HEK293 (cell line): ENCODE data around the gene CHST7.
A peak's percentile ranks its signal among the peaks of the same experiment; 100 is the strongest.

Experiments
- CTCF ChIA-PET: fragments of 350-600 bp; formaldehyde crosslinking; extraction: SDS; loops from one replicate; lab custom pipeline; 2021; ENCODE audit warnings: antibody characterized with exemption; lab: Yijun Ruan, JAX
- POLR2A ChIA-PET: fragments of 300-600 bp; formaldehyde crosslinking; extraction: SDS; loops from one replicate; lab custom pipeline; 2020; ENCODE audit warnings: antibody characterized with exemption, inconsistent platforms; lab: Yijun Ruan, JAX
- H3K27ac ChIP-seq: fragments of 200-500 bp; sonication (Bioruptor generic); 2 replicates; pipeline ENCODE4 v1.5.1; 2014; ENCODE audit warnings: low read depth, low read length, control low read depth, inconsistent platforms; ENCODE audit errors: extremely low read depth
- H3K36me3 ChIP-seq, 2 experiments: fragments of 200-500 bp in 1 of 2; sonication (Bioruptor generic) in 1 of 2; 1 replicate in 1 of 2; 2 replicates in 1 of 2; pipeline ENCODE4 v1.5.1; 2014 to 2017; ENCODE audit warnings: inconsistent platforms in 2 of 2, low read length in 2 of 2; ENCODE audit not compliant: control insufficient read depth in 2 of 2, insufficient read depth in 1 of 2
- H3K4me1 ChIP-seq: fragments of 200-500 bp; sonication (Bioruptor generic); 2 replicates; pipeline ENCODE4 v1.5.1; 2014; ENCODE audit warnings: mild to moderate bottlenecking, low read length, inconsistent platforms; ENCODE audit not compliant: control insufficient read depth, insufficient read depth
- H3K4me3 ChIP-seq: 2 replicates; pipeline ENCODE4 v1.5.1; 2011; ENCODE audit warnings: low read depth, mild to moderate bottlenecking, control low read depth, low read length, moderate library complexity
- H3K9me3 ChIP-seq: fragments of 200-500 bp; sonication (Bioruptor generic); 2 replicates; pipeline ENCODE4 v1.5.1; 2014; ENCODE audit warnings: low read depth, low read length, inconsistent platforms; ENCODE audit not compliant: control insufficient read depth, insufficient read depth
- BCL11B ChIP-seq: fragments of 450-650 bp; formaldehyde crosslinking; IDR thresholded peaks from 2 replicates; pipeline ENCODE4 v1.5.1; 2016; ENCODE audit warnings: low read depth, missing biosample characterization, missing genetic modification characterization
- GLIS1 ChIP-seq: fragments of 450-650 bp; formaldehyde crosslinking; IDR thresholded peaks from 2 replicates; pipeline ENCODE4 v1.5.1; 2016; ENCODE audit warnings: missing biosample characterization, missing genetic modification characterization
- KLF9 ChIP-seq: fragments of 450-650 bp; formaldehyde crosslinking; IDR thresholded peaks from 2 replicates; pipeline ENCODE4 v1.5.1; 2016; ENCODE audit warnings: missing biosample characterization, missing genetic modification characterization, low read depth
- PRDM1 ChIP-seq: fragments of 450-650 bp; formaldehyde crosslinking; IDR thresholded peaks from 2 replicates; pipeline ENCODE4; 2016; ENCODE audit warnings: missing biosample characterization, missing genetic modification characterization
- YY2 ChIP-seq: fragments of 450-650 bp; formaldehyde crosslinking; IDR thresholded peaks from 2 replicates; pipeline ENCODE4 v1.5.1; 2016; ENCODE audit warnings: missing biosample characterization, missing genetic modification characterization
- ZBTB1 ChIP-seq: fragments of 450-650 bp; formaldehyde crosslinking; IDR thresholded peaks from 2 replicates; pipeline ENCODE4 v1.5.1; 2016; ENCODE audit warnings: missing biosample characterization, missing genetic modification characterization
- ZNF112 ChIP-seq: fragments of 450-650 bp; formaldehyde crosslinking; IDR thresholded peaks from 2 replicates; pipeline ENCODE4 v1.5.0; 2017; ENCODE audit warnings: missing biosample characterization, missing genetic modification characterization
- ZNF121 ChIP-seq: fragments of 450-650 bp; formaldehyde crosslinking; IDR thresholded peaks from 2 replicates; pipeline ENCODE4 v1.5.1; 2016; ENCODE audit warnings: missing biosample characterization, missing genetic modification characterization
- ZNF239 ChIP-seq: fragments of 450-650 bp; formaldehyde crosslinking; IDR thresholded peaks from 2 replicates; pipeline ENCODE4 v1.5.1; 2016; ENCODE audit warnings: missing biosample characterization, missing genetic modification characterization
- ZNF302 ChIP-seq: fragments of 450-650 bp; formaldehyde crosslinking; IDR thresholded peaks from 2 replicates; pipeline ENCODE4 v1.5.1; 2016; ENCODE audit warnings: missing biosample characterization, missing genetic modification characterization, low read depth
- ZNF335 ChIP-seq: fragments of 450-650 bp; formaldehyde crosslinking; conservative IDR thresholded peaks from 2 replicates; pipeline ENCODE4 v1.5.1; 2016; ENCODE audit warnings: missing biosample characterization, missing genetic modification characterization
- ZNF416 ChIP-seq: fragments of 450-650 bp; formaldehyde crosslinking; IDR thresholded peaks from 2 replicates; pipeline ENCODE4 v1.5.1; 2016; ENCODE audit warnings: missing biosample characterization, missing genetic modification characterization
- ZNF510 ChIP-seq: fragments of 450-650 bp; formaldehyde crosslinking; IDR thresholded peaks from 2 replicates; pipeline ENCODE4 v1.5.1; 2018; ENCODE audit warnings: mild to moderate bottlenecking, missing genetic modification characterization, missing biosample characterization; ENCODE audit not compliant: insufficient replicate concordance
- ZNF558 ChIP-seq: fragments of 450-650 bp; formaldehyde crosslinking; IDR thresholded peaks from 2 replicates; pipeline ENCODE4 v1.5.1; 2016; ENCODE audit warnings: missing biosample characterization, missing genetic modification characterization
- ZNF660 ChIP-seq: fragments of 450-650 bp; IDR thresholded peaks from 2 replicates; pipeline ENCODE4 v1.5.1; 2018; ENCODE audit warnings: missing biosample characterization, mild to moderate bottlenecking, missing genetic modification characterization
- ZNF664 ChIP-seq: fragments of 450-650 bp; formaldehyde crosslinking; IDR thresholded peaks from 2 replicates; pipeline ENCODE4 v1.5.1; 2016; ENCODE audit warnings: missing biosample characterization, missing genetic modification characterization
- ZNF785 ChIP-seq: fragments of 450-650 bp; formaldehyde crosslinking; IDR thresholded peaks from 2 replicates; pipeline ENCODE4 v1.5.1; 2016; ENCODE audit warnings: missing biosample characterization, missing genetic modification characterization
- ZNF791 ChIP-seq: fragments of 450-650 bp; formaldehyde crosslinking; IDR thresholded peaks from 2 replicates; pipeline ENCODE4 v1.5.1; 2016; ENCODE audit warnings: missing biosample characterization, missing genetic modification characterization
- TF ChIP-seq, protein P1 (sequence below): fragments of 450-650 bp; formaldehyde crosslinking; conservative IDR thresholded peaks from 2 replicates; pipeline ENCODE4 v1.5.1; 2016; ENCODE audit warnings: low read depth, missing biosample characterization, missing genetic modification characterization
- TF ChIP-seq, protein P2 (sequence below): sonication (generic); formaldehyde crosslinking; IDR thresholded peaks from 2 replicates; pipeline ENCODE4 v1.8.1; 2022; ENCODE audit warnings: mild to moderate bottlenecking, moderate library complexity, missing genetic modification reagents
- TF ChIP-seq, protein P3 (sequence below): fragments of 450-650 bp; formaldehyde crosslinking; IDR thresholded peaks from 2 replicates; pipeline ENCODE4 v1.5.1; 2016; ENCODE audit warnings: missing biosample characterization, missing genetic modification characterization
- TF ChIP-seq, protein P4 (sequence below): fragments of 450-650 bp; formaldehyde crosslinking; conservative IDR thresholded peaks from 2 replicates; pipeline ENCODE4 v1.5.1; 2016; ENCODE audit warnings: low read depth, missing biosample characterization, missing genetic modification characterization

CHST7 gene

DNA sequence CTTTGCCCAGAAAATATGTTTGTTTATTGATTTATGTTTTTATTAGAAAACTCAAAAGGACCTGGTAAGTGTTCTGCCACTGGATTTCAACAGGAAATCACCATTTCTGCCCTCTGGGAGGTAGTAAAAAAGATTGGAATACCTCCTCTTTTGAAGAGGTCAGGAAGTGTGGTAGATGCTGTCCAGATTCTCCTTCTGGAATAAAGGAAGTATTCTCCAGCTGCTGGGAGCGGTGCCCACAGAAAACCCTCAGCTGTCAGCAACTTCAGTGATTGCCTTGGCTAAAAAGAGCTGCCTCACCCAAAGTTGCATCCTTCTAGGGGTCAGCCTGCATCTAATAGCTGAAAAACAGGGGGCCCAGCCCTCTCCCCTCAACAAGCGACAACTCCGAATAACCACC, 14.5 kb upstream of the CHST7 start (continued):
- TF ChIP-seq, protein P1, sequence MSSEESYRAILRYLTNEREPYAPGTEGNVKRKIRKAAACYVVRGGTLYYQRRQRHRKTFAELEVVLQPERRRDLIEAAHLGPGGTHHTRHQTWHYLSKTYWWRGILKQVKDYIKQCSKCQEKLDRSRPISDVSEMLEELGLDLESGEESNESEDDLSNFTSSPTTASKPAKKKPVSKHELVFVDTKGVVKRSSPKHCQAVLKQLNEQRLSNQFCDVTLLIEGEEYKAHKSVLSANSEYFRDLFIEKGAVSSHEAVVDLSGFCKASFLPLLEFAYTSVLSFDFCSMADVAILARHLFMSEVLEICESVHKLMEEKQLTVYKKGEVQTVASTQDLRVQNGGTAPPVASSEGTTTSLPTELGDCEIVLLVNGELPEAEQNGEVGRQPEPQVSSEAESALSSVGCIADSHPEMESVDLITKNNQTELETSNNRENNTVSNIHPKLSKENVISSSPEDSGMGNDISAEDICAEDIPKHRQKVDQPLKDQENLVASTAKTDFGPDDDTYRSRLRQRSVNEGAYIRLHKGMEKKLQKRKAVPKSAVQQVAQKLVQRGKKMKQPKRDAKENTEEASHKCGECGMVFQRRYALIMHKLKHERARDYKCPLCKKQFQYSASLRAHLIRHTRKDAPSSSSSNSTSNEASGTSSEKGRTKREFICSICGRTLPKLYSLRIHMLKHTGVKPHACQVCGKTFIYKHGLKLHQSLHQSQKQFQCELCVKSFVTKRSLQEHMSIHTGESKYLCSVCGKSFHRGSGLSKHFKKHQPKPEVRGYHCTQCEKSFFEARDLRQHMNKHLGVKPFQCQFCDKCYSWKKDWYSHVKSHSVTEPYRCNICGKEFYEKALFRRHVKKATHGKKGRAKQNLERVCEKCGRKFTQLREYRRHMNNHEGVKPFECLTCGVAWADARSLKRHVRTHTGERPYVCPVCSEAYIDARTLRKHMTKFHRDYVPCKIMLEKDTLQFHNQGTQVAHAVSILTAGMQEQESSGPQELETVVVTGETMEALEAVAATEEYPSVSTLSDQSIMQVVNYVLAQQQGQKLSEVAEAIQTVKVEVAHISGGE (tag by site-specific recombination): no peak
- TF ChIP-seq ZNF112 (no peak), ZNF510 (tag by site-specific recombination) (no peak), BCL11B (tag by site-specific recombination) (no peak), ZNF785 (no peak), KLF9 (tag by site-specific recombination) (no peak)
- TF ChIP-seq, protein P2, sequence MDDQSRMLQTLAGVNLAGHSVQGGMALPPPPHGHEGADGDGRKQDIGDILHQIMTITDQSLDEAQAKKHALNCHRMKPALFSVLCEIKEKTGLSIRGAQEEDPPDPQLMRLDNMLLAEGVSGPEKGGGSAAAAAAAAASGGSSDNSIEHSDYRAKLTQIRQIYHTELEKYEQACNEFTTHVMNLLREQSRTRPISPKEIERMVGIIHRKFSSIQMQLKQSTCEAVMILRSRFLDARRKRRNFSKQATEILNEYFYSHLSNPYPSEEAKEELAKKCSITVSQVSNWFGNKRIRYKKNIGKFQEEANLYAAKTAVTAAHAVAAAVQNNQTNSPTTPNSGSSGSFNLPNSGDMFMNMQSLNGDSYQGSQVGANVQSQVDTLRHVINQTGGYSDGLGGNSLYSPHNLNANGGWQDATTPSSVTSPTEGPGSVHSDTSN: no peak
- TF ChIP-seq, all 188 proteins: peak for 0

DNA sequence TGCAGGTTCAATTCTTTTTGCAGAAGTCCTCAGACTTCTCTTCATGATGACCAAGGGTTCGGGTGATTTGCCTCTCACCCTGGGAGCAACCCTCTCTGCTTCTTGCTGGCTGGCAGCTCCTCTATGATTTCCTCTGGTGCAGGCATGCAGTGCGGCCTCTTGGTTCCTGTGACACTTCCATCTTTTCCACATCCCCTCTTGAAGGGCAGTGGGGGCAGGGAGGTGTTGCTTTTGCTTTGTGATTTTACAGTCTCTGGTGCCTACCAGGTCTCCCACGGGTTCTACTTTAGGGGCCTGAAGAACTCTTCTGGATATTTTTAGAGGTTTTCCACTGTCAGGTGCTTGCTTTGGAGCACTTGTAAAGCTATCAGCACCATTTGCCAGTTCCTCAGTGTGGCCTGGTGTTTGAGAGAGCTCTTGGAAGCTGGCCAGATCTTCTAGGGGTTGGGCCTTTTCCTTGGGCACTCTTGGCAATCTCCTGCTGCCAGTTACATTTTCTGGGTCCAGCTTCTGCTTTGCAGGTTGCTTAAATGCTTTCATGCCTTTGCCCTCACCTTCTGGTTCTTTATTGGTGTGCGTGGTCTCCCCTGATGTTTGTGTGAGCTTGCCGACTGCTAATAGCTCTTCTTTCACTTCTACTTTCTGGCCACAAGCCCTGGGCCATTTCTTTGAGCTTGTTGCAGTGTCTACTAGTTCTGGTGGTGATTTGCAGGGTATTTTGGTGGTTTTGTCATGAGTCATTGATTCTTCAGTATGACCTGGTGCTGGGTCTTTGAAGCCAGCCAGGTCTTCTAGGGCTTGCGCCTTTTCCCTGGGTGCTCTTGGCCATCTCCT, 11.5 kb upstream of the CHST7 start:
- Histone ChIP-seq H3K4me3 (no peak overlapping the region), H3K9me3 (no peaks in the 10 kb centered on the region), H3K27ac (no peak overlapping the region), H3K36me3 (no peaks in the 10 kb centered on the region), H3K4me1 (no peaks in the 10 kb centered on the region)
- ChIA-PET CTCF (interaction anchor here (0.9 kb wide), 1 partner anchor 11 kb away, joined by 5 read pairs; no protein-coding TSS in a partner anchor), POLR2A (interaction anchor here (1.6 kb wide), 1 partner anchor 11 kb away, joined by 4 read pairs; no protein-coding TSS in a partner anchor)
- TF ChIP-seq ZNF791 (tag by site-specific recombination) (no peak), ZNF335 (0 out of 2 replicates have a peak, but pooled peaks have one; percentile 20), ZNF558 (tag by site-specific recombination) (no peak), ZNF416 (tag by site-specific recombination) (no peak)

DNA sequence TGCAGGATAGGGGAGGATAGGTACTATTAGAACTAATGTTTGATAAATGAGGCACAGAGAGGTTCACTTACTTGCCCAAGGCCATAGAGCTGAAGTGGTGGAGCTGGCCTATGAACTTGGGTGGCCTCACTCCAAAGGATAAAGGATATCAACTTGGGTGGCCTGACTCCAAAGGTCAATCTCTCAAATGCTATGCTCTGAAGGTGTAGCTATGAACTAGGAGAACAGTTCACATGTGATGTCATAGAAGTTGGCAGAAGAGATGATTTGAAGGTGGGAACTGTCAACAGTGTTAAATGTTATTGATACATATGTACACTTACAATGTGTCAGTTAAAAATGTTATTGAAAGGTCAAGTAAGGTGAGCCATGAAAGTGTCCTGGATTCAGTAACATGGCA, 6.2 kb upstream of the CHST7 start:
- H3K36me3 ChIP-seq: no peaks in the 10 kb centered on the region
- CTCF ChIA-PET: interaction anchor here (0.6 kb wide), 3 partner anchors 25 to 121 kb away, joined by 4 to 5 read pairs (median 4); no protein-coding TSS in a partner anchor
- no peaks in the 10 kb centered on the region for H3K4me1 ChIP-seq
- TF ChIP-seq YY2 (tag by site-specific recombination) (no peak), ZNF664 (tag by site-specific recombination) (no peak), ZNF302 (tag by site-specific recombination) (no peak), ZNF660 (tag by site-specific recombination) (no peak), GLIS1 (no peak), ZNF121 (tag by site-specific recombination) (no peak), ZNF239 (tag by site-specific recombination) (no peak), PRDM1 (no peak), ZBTB1 (no peak)
- TF ChIP-seq, protein P3, sequence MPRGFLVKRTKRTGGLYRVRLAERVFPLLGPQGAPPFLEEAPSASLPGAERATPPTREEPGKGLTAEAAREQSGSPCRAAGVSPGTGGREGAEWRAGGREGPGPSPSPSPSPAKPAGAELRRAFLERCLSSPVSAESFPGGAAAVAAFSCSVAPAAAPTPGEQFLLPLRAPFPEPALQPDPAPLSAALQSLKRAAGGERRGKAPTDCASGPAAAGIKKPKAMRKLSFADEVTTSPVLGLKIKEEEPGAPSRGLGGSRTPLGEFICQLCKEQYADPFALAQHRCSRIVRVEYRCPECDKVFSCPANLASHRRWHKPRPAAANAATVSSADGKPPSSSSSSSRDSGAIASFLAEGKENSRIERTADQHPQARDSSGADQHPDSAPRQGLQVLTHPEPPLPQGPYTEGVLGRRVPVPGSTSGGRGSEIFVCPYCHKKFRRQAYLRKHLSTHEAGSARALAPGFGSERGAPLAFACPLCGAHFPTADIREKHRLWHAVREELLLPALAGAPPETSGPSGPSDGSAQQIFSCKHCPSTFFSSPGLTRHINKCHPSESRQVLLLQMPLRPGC (tag by site-specific recombination): no peak
- TF ChIP-seq, protein P4, sequence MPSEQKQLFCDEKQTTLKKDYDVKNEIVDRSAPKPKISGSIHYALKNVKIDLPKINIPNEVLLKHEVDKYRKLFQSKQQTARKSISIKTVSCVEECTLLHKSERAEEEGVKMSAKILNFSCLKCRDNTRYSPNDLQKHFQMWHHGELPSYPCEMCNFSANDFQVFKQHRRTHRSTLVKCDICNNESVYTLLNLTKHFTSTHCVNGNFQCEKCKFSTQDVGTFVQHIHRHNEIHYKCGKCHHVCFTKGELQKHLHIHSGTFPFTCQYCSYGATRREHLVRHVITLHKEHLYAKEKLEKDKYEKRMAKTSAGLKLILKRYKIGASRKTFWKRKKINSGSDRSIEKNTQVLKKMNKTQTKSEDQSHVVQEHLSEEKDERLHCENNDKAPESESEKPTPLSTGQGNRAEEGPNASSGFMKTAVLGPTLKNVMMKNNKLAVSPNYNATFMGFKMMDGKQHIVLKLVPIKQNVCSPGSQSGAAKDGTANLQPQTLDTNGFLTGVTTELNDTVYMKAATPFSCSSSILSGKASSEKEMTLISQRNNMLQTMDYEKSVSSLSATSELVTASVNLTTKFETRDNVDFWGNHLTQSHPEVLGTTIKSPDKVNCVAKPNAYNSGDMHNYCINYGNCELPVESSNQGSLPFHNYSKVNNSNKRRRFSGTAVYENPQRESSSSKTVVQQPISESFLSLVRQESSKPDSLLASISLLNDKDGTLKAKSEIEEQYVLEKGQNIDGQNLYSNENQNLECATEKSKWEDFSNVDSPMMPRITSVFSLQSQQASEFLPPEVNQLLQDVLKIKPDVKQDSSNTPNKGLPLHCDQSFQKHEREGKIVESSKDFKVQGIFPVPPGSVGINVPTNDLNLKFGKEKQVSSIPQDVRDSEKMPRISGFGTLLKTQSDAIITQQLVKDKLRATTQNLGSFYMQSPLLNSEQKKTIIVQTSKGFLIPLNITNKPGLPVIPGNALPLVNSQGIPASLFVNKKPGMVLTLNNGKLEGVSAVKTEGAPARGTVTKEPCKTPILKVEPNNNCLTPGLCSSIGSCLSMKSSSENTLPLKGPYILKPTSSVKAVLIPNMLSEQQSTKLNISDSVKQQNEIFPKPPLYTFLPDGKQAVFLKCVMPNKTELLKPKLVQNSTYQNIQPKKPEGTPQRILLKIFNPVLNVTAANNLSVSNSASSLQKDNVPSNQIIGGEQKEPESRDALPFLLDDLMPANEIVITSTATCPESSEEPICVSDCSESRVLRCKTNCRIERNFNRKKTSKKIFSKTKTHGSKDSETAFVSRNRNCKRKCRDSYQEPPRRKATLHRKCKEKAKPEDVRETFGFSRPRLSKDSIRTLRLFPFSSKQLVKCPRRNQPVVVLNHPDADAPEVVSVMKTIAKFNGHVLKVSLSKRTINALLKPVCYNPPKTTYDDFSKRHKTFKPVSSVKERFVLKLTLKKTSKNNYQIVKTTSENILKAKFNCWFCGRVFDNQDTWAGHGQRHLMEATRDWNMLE (tag by site-specific recombination): no peak
- TF ChIP-seq, all 188 proteins: peak for 0
- Histone ChIP-seq H3K4me3 (no peak overlapping the region), H3K9me3 (no peaks in the 10 kb centered on the region), H3K27ac (no peak overlapping the region)
- POLR2A ChIA-PET: no interaction called here
